ENCODE data around the gene GPALPP1.
"Not testable (repeated sequence)": the region's sequence is repeated elsewhere in the genome, so short reads cannot be mapped to it uniquely, and the experiment has no call there.

Gene GPALPP1

DNA sequence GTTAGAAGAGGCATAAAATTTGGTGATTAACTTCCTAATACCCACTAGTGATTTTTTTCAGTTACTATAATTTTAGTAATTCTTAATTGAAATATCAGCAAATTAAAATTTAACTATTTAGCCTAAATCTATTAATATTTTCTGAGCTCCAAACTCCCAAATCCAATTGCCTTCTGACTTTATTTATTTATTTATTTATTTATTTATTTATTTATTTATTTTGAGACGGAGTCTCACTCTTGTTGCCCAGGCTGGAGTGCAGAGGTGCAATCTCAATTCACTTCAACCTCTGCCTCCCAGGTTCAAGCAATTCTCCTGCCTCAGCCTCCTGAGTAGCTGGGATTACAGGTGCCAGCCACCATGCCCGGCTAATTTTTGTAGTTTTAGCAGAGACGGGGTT lies 74.6 kb downstream of the GPALPP1 start:
- DNase-seq: not testable (repeated sequence)

- DNase-seq: peak; percentile 6 to 55
Observed at GRCh38 chr13:45064889-45065288, 75.6 kb downstream of the GPALPP1 start.

DNA sequence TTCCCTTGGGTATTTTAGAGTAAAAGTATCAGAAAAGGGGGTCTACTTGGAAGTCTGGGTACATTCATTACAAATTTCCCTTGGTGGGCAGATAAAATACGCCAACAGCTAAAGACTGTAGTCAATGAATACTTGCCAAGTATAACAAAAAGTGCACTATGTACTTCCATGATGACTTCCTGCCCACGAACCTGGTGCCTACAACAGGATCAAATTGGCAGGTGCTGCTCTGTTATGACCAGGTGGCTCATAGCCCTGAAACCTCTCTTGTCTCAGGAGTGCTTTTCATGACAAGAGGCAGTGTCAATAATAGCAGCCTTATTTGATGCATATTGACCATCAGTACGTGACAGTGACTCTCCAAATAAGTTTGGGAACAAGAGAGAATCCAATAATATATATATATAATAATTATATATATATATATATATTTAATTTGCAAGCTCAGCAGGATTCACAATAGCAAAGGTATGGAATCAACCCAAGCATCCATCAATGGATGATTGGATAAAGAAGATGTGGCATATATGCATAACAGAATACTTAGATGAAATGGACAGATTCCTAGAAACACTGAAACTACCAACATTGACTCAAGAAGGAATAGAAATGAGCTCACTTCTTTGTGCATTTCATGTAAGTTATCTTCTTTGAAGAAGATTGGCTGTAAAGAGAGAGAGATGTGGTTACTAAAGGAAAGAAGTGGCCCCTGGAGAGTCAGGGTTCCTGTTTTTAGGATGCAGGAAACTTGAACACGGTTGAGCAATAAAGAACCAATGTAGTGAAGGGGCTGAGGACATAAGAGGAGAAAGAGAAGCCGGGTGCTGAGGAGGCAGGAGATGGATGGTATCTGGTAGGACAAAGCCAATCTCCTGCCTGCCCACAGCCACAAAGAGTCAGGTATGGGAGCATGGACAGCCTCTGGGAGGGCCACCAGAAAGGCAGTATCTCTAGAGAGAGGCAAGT lies 79.0 kb downstream of the GPALPP1 start:
- peak; percentile 11 to 48 for DNase-seq

DNA sequence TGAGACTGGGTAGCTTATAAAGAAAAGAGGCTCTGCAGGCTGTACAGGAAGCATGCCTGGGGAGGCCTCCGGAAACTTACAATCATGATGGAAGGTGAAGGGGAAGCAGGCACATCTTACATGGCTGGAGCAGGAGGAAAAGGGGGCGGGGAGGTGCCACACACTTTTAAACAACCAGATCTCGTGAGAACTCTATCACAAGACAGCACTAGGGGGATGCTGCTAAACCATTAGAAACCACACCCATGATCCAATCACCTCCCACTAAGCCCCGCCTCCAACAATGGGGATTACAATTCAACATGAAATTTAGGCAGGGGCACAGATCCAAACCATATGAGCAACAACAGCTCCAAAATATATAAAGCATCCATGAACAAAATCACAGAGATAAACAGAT lies 84.5 kb downstream of the GPALPP1 start:
- no peak for DNase-seq

GRCh38 chr13:45074721-45075120 lies 85.4 kb downstream of the GPALPP1 start:
- no peak for DNase-seq

DNA sequence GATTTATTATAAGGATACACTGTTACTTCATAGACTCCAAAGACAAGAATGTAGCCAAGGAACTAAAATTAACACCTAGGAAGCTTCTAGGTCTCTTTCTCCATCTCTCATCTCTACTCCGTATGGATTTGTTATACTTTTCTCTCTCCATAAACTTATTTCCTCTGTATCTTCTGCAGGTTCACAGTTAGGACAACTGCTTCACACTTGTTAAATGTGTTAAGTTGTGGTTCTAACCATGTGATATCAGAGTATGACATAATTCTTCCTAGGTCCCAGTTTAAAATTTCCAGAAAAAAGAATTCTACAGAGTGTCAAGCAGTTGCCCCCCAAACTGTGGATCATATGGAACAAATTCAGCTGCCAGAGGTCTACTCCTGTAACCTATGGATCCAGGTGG lies 88.7 kb downstream of the GPALPP1 start:
- no peak for DNase-seq
